ENCODE results near the gene DOCK4.

DNA sequence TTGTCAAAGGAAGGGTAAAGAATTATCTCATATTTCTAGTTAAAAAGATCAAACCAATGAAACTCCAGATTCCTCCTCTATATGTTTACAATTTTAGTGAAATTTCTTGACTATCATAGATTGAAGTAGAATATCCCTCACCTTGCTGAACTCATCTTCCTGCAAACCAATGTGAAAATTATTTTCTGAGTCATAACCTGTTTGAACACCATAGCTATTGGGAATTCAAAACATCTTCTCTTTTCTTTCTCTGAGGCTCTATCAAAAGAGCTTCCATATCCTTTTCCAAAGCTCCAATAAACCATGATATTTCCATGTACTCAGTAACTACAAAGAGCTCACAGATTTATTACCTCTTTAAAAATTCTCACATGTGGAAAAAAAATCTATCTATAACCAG, 134.3 kb downstream of the DOCK4 start:
- TF ChIP-seq POLR2A (IDR thresholded peaks at IDR 0.05): no peak
- TF ChIP-seq, protein P1, sequence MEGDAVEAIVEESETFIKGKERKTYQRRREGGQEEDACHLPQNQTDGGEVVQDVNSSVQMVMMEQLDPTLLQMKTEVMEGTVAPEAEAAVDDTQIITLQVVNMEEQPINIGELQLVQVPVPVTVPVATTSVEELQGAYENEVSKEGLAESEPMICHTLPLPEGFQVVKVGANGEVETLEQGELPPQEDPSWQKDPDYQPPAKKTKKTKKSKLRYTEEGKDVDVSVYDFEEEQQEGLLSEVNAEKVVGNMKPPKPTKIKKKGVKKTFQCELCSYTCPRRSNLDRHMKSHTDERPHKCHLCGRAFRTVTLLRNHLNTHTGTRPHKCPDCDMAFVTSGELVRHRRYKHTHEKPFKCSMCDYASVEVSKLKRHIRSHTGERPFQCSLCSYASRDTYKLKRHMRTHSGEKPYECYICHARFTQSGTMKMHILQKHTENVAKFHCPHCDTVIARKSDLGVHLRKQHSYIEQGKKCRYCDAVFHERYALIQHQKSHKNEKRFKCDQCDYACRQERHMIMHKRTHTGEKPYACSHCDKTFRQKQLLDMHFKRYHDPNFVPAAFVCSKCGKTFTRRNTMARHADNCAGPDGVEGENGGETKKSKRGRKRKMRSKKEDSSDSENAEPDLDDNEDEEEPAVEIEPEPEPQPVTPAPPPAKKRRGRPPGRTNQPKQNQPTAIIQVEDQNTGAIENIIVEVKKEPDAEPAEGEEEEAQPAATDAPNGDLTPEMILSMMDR (IDR thresholded peaks at IDR 0.05): no peak
